GM18870 (cell line): ENCODE measurements around the gene CCND1.

ENCODE experiments used
- ATAC-seq: cut with Tn5 transposase; IDR thresholded peaks from one replicate; pipeline ENCODE4 v1.9.1; 2021; ENCODE audit warnings: moderate library complexity; ENCODE audit not compliant: unreplicated experiment

CCND1 gene

GRCh38 chr11:69651834-69652620 is 11.1 kb downstream of the CCND1 start:
- ATAC-seq: no peak

- no peak for ATAC-seq
These were observed 12.0 kb downstream of the CCND1 start for GRCh38 chr11:69652999-69653398.

- no peak for ATAC-seq
These were observed 12.5 kb downstream of the CCND1 start for GRCh38 chr11:69653406-69653960.

GRCh38 chr11:69654001-69654659 is 13.2 kb downstream of the CCND1 start:
- no peak for ATAC-seq

GRCh38 chr11:69654660-69655478 is 13.9 kb downstream of the CCND1 start:
- no peak for ATAC-seq

GRCh38 chr11:69655479-69656428 is 14.8 kb downstream of the CCND1 start:
- no peak for ATAC-seq

- no peak for ATAC-seq
These were observed 15.8 kb downstream of the CCND1 start for GRCh38 chr11:69656536-69657455.

GRCh38 chr11:69657456-69657910 is 16.5 kb downstream of the CCND1 start:
- no peak for ATAC-seq

GRCh38 chr11:69657911-69658625 is 17.1 kb downstream of the CCND1 start:
- ATAC-seq: no peak

GRCh38 chr11:69658626-69659450 is 17.9 kb downstream of the CCND1 start:
- no peak for ATAC-seq

- no peak for ATAC-seq
These were observed 18.6 kb downstream of the CCND1 start for GRCh38 chr11:69659591-69659990.

- ATAC-seq: no peak
These were observed 19.1 kb downstream of the CCND1 start for GRCh38 chr11:69660001-69660500.

GRCh38 chr11:69661413-69661715 is 20.4 kb downstream of the CCND1 start:
- ATAC-seq: no peak

GRCh38 chr11:69662021-69662698 is 21.2 kb downstream of the CCND1 start:
- ATAC-seq: no peak

GRCh38 chr11:69662806-69663205 is 21.9 kb downstream of the CCND1 start:
- ATAC-seq: no peak

GRCh38 chr11:69663326-69663725 is 22.4 kb downstream of the CCND1 start:
- ATAC-seq: no peak
